ENCODE data around the gene SLC1A2. TPM values are rescaled to one million over a fixed set of nuclear protein-coding genes. Genes with fewer than 3 reads are reported as not detected.

Gene SLC1A2
- 2.4 and 2.6 TPM in 2 replicates for polyA plus RNA-seq (2013)

DNA sequence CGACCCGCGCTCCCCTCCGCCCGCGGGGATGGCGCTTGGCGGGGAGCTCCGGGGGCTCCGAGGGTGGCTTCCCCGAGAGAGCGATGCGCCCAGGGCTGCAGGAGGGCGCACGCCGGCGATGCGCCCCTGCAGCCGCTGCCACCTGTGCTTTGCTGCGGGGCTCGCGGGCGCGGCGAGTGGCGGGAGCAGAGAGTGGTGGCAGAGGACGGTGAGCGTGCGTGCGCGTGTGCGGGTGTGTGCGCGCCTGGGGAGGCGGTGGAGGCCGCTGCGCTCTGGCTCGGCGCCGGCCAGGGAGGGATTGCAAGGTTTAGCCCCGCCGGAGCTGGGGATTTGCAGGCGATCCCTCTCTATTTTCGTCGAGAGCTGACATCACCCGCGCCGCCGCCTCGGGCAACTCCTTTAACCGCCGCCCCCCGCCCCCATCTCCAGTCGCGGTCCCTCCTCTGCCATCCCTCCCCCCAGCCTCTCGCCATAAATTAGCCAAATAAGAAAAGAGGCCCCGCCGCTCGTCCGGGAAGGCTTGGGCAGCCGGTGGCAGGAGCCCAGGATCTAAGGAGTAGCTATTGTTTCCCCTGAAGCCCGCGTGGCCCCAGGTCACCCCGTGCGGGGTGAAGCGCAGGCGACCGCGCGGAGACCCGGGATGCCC, at the start of gene SLC1A2:
Gene SLC1A2, minus strand, starts transcription at position 375 of the 646 bp plus-strand sequence. CDS start 592 bp downstream, outside the sequence.
- Histone ChIP-seq H3K4me3 (ENCODE audit: low read depth, low read length) (peak within 1 kb of the TSS; percentile 65), H3K9me3 (ENCODE audit: insufficient read depth, low read depth, low read length) (peaks cover 2% of the 10 kb centered on the region), H2BK5ac (ENCODE audit: low read depth, low read length, poor library complexity) (no peak within 1 kb of the TSS), H2BK120ac (ENCODE audit: insufficient read depth, low read length, poor library complexity) (no peak within 1 kb of the TSS), H3K18ac (ENCODE audit: low read length) (no peak within 1 kb of the TSS), H4K12ac (ENCODE audit: low read depth, low read length) (no peak within 1 kb of the TSS), H3K14ac (ENCODE audit: low read length) (no peak within 1 kb of the TSS), H3K27ac (ENCODE audit: low read depth, low read length) (no peak within 1 kb of the TSS), H2AFZ (ENCODE audit: insufficient read depth, low read length, poor library complexity) (no peak within 1 kb of the TSS), H2BK12ac (ENCODE audit: low read length) (no peak within 1 kb of the TSS), H2AK5ac (ENCODE audit: low read length) (no peak within 1 kb of the TSS), H3K27me3 (ENCODE audit: insufficient read depth, low read length) (peaks cover 54% of the 10 kb centered on the region), H3K79me2 (ENCODE audit: control insufficient read depth, insufficient read depth, low read length, poor library complexity) (no peaks in the 10 kb centered on the region), H4K8ac (ENCODE audit: low read depth, low read length) (no peak within 1 kb of the TSS), H3K79me1 (ENCODE audit: low read length) (no peaks in the 10 kb centered on the region), H3K9ac (ENCODE audit: low read length) (no peak within 1 kb of the TSS), H3K23ac (ENCODE audit: low read length) (no peak within 1 kb of the TSS), H3K4me1 (ENCODE audit: control insufficient read depth in 1 of 2, insufficient read depth in 2 of 2, low read length in 2 of 2) (peaks cover 13 to 15% of the 10 kb centered on the region in 2 experiments), H3K4me2 (ENCODE audit: low read length) (peak within 1 kb of the TSS; percentile 93), H4K91ac (ENCODE audit: low read depth, low read length) (no peak within 1 kb of the TSS), H3K36me3 (ENCODE audit: control insufficient read depth in 1 of 2, insufficient read depth in 2 of 2, low read length in 2 of 2) (no peaks in the 10 kb centered on the region), H3K4ac (ENCODE audit: low read depth, low read length) (no peak within 1 kb of the TSS)
- DNase-seq: no peak
- no CpG with 5 or more reads among the region's 71 CpGs for WGBS (ENCODE audit: extremely low coverage, insufficient coverage, insufficient read length)

DNA sequence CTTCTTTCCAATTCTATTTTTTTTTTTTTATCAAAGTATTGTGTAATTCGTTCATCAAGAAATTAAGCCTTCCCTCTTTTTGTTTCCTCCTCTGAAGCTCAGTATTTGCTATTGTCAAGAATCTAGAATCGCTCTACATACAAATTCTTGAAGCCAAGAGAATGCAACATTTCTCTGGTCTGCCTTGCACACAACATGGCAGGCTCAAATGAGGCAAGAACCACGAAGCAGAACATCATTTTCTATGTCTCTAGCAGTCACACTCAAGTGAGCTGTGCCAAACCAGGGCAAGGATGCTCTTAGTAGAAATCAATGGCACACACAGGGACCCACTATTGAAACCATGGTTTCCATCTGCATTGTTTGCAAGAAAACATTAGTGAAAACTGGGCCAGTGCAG, 46.7 kb upstream of the SLC1A2 start:
- Histone ChIP-seq H2AFZ (ENCODE audit: insufficient read depth, low read length, poor library complexity) (no peak overlapping the region), H3K27ac (ENCODE audit: low read depth, low read length) (no peak overlapping the region), H2AK5ac (ENCODE audit: low read length) (no peak overlapping the region), H3K36me3 (ENCODE audit: control insufficient read depth in 1 of 2, insufficient read depth in 2 of 2, low read length in 2 of 2) (no peaks in the 10 kb centered on the region), H3K14ac (ENCODE audit: low read length) (no peak overlapping the region), H3K4me3 (ENCODE audit: low read depth, low read length) (no peak overlapping the region), H4K12ac (ENCODE audit: low read depth, low read length) (no peak overlapping the region), H2BK12ac (ENCODE audit: low read length) (no peak overlapping the region), H2BK120ac (ENCODE audit: insufficient read depth, low read length, poor library complexity) (no peak overlapping the region), H2BK5ac (ENCODE audit: low read depth, low read length, poor library complexity) (no peak overlapping the region), H4K8ac (ENCODE audit: low read depth, low read length) (no peak overlapping the region), H4K91ac (ENCODE audit: low read depth, low read length) (no peak overlapping the region), H3K4me2 (ENCODE audit: low read length) (no peak overlapping the region), H3K79me2 (ENCODE audit: control insufficient read depth, insufficient read depth, low read length, poor library complexity) (no peaks in the 10 kb centered on the region), H3K4ac (ENCODE audit: low read depth, low read length) (no peak overlapping the region), H3K9me3 (ENCODE audit: insufficient read depth, low read depth, low read length) (no peaks in the 10 kb centered on the region), H3K18ac (ENCODE audit: low read length) (no peak overlapping the region), H3K9ac (ENCODE audit: low read length) (no peak overlapping the region), H3K4me1 (ENCODE audit: control insufficient read depth in 1 of 2, insufficient read depth in 2 of 2, low read length in 2 of 2) (no peaks in the 10 kb centered on the region), H3K23ac (ENCODE audit: low read length) (no peak overlapping the region), H3K27me3 (ENCODE audit: insufficient read depth, low read length) (no peaks in the 10 kb centered on the region), H3K79me1 (ENCODE audit: low read length) (no peaks in the 10 kb centered on the region)
- DNase-seq: no peak
- no CpG with 5 or more reads among the region's 3 CpGs for whole genome bisulfite sequencing (ENCODE audit: extremely low coverage, insufficient coverage, insufficient read length)

DNA sequence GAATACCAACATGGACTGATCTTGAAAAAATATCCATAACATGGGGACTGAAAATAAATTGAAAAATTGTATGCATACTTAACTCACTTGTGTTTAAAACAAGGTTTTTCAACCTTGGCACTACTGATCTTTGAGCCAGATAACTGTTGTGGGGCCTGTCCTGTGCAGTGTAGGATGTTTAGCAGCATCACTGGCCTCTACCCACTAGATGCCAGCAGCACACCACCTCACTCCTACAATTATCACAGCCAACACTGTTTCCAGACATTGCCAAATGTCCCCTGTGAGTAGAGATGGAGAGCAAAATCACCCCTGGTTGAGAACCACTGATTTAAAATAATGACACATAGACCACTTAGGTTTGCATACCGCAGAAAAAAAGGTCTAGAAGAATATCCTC, 45.0 kb upstream of the SLC1A2 start:
- Histone ChIP-seq H3K36me3 (ENCODE audit: control insufficient read depth in 1 of 2, insufficient read depth in 2 of 2, low read length in 2 of 2) (no peaks in the 10 kb centered on the region), H3K79me2 (ENCODE audit: control insufficient read depth, insufficient read depth, low read length, poor library complexity) (no peaks in the 10 kb centered on the region)

DNA sequence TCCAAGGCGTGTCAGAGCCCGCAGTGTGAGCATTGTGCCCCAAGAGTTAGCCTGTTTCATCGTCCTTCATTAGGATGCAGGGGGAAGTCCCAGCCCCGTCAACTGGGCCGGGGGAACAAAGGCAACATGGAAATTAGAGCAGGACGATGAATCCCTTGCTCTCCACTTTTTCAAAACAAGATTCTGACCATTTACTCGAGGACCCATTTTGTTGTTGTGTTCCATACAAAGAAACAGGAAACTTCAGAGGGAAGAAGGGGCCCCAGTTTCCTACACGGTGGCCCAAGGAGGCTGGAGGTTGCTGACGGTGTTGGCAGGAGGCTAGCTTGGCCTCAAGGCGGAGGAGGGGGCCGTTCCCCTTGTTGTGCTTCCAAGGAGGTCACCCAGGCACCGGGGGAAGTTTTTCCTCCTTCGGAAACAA, 44.0 kb upstream of the SLC1A2 start:
- Histone ChIP-seq H3K4me1 (ENCODE audit: control insufficient read depth in 1 of 2, insufficient read depth in 2 of 2, low read length in 2 of 2) (no peaks in the 10 kb centered on the region), H4K91ac (ENCODE audit: low read depth, low read length) (no peak overlapping the region), H3K27ac (ENCODE audit: low read depth, low read length) (no peak overlapping the region), H3K9me3 (ENCODE audit: insufficient read depth, low read depth, low read length) (no peaks in the 10 kb centered on the region), H3K4me2 (ENCODE audit: low read length) (no peak overlapping the region), H2AK5ac (ENCODE audit: low read length) (no peak overlapping the region), H2AFZ (ENCODE audit: insufficient read depth, low read length, poor library complexity) (no peak overlapping the region), H3K9ac (ENCODE audit: low read length) (no peak overlapping the region), H3K14ac (ENCODE audit: low read length) (no peak overlapping the region), H3K23ac (ENCODE audit: low read length) (no peak overlapping the region), H3K36me3 (ENCODE audit: control insufficient read depth in 1 of 2, insufficient read depth in 2 of 2, low read length in 2 of 2) (no peaks in the 10 kb centered on the region), H3K4ac (ENCODE audit: low read depth, low read length) (no peak overlapping the region), H3K4me3 (ENCODE audit: low read depth, low read length) (no peak overlapping the region), H2BK12ac (ENCODE audit: low read length) (no peak overlapping the region), H2BK5ac (ENCODE audit: low read depth, low read length, poor library complexity) (no peak overlapping the region), H2BK120ac (ENCODE audit: insufficient read depth, low read length, poor library complexity) (no peak overlapping the region), H4K12ac (ENCODE audit: low read depth, low read length) (no peak overlapping the region), H3K79me2 (ENCODE audit: control insufficient read depth, insufficient read depth, low read length, poor library complexity) (no peaks in the 10 kb centered on the region), H3K79me1 (ENCODE audit: low read length) (no peaks in the 10 kb centered on the region), H3K27me3 (ENCODE audit: insufficient read depth, low read length) (no peaks in the 10 kb centered on the region), H4K8ac (ENCODE audit: low read depth, low read length) (no peak overlapping the region), H3K18ac (ENCODE audit: low read length) (no peak overlapping the region)
- DNase-seq: no peak
- no CpG with 5 or more reads among the region's 13 CpGs for WGBS (ENCODE audit: extremely low coverage, insufficient coverage, insufficient read length)

More for the DNA sequence above, 45.0 kb upstream of the SLC1A2 start:
- no peak overlapping the region for H2BK12ac ChIP-seq (ENCODE audit: low read length)
- WGBS (ENCODE audit: extremely low coverage, insufficient coverage, insufficient read length): no CpG with 5 or more reads among the region's 1 CpG
- no peak overlapping the region for H3K14ac ChIP-seq (ENCODE audit: low read length)
- no peak overlapping the region for H4K8ac ChIP-seq (ENCODE audit: low read depth, low read length)
- H3K9me3 ChIP-seq (ENCODE audit: insufficient read depth, low read depth, low read length): no peaks in the 10 kb centered on the region
- H3K18ac ChIP-seq (ENCODE audit: low read length): no peak overlapping the region
- H2BK5ac ChIP-seq (ENCODE audit: low read depth, low read length, poor library complexity): no peak overlapping the region
- no peak overlapping the region for H3K4me2 ChIP-seq (ENCODE audit: low read length)
- H2AK5ac ChIP-seq (ENCODE audit: low read length): no peak overlapping the region
- H4K91ac ChIP-seq (ENCODE audit: low read depth, low read length): no peak overlapping the region
- H3K9ac ChIP-seq (ENCODE audit: low read length): no peak overlapping the region
- no peaks in the 10 kb centered on the region for H3K4me1 ChIP-seq (ENCODE audit: control insufficient read depth in 1 of 2, insufficient read depth in 2 of 2, low read length in 2 of 2)
- no peak overlapping the region for H3K4ac ChIP-seq (ENCODE audit: low read depth, low read length)
- no peak overlapping the region for H3K23ac ChIP-seq (ENCODE audit: low read length)
- H3K27ac ChIP-seq (ENCODE audit: low read depth, low read length): no peak overlapping the region
- no peak overlapping the region for H4K12ac ChIP-seq (ENCODE audit: low read depth, low read length)
- no peak overlapping the region for H2AFZ ChIP-seq (ENCODE audit: insufficient read depth, low read length, poor library complexity)
- H3K4me3 ChIP-seq (ENCODE audit: low read depth, low read length): no peak overlapping the region
- no peaks in the 10 kb centered on the region for H3K27me3 ChIP-seq (ENCODE audit: insufficient read depth, low read length)
- H2BK120ac ChIP-seq (ENCODE audit: insufficient read depth, low read length, poor library complexity): no peak overlapping the region
- no peak for DNase-seq
- no peaks in the 10 kb centered on the region for H3K79me1 ChIP-seq (ENCODE audit: low read length)

Measured in trophoblast cell (in vitro differentiated cells and primary cell).